GM21737 (cell line): Measurements from ENCODE around the gene NKD1.
"Not testable (repeated sequence)": the region's sequence is repeated elsewhere in the genome, so short reads cannot be mapped to it uniquely, and the experiment has no call there.

Experiments used
- ATAC-seq: cut with Tn5 transposase; IDR thresholded peaks from one replicate; pipeline ENCODE4 v1.9.1; 2021; ENCODE audit warnings: mild to moderate bottlenecking, moderate library complexity; ENCODE audit not compliant: unreplicated experiment

Gene NKD1

DNA sequence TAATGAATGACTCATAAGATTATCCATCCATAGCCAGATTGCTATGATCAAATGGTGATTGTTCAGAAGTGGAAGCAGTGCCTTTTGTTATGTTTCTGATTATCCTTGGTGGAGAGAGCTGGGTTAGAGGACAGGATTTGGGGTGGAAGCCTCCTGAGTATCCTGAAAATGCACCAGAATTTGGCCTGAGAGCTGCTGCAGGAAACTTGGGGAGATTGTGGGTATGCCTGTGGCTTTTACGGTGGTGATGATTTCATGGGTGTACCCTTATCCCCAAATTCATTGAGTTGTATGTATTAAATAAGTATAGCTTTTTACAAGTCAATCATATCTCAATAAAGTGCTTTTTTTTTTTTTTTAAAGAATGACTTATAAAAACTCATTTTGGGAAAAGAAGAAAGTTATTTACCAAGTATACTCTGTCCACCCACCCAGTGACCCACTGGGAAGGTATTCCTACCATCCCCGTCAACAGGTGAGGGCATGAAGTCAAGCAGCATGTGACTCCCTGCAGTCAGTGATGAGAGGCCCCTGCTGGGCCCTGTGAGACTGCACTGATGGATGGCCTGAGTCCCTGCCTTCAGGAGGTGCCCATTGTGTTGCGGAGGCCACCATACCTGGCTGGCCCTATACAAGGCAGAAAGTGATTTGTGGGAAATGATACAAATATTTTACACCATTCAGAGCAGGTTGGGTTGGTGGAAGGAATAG is 28.4 kb downstream of the NKD1 start:
- no peak for ATAC-seq

DNA sequence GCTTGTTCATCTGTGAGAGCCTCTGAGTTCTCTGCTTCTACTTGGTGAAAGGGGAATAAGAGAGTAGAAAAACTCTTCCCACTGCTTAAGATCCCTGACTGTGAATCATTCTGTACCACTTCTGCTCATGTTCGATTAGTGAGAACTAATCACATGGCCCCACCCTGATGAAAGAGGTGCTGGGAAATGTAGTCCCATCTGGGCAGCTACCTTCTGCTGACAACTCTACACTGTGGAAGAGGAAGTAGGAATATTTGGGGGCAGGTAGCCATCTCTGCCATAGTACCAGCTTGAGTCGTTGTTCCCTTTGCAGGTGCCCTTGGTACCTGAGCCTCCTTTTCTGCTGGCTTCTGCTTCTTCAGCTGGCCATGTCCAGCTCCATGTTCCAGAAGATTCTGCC is 29.9 kb downstream of the NKD1 start:
- ATAC-seq, result no peak

DNA sequence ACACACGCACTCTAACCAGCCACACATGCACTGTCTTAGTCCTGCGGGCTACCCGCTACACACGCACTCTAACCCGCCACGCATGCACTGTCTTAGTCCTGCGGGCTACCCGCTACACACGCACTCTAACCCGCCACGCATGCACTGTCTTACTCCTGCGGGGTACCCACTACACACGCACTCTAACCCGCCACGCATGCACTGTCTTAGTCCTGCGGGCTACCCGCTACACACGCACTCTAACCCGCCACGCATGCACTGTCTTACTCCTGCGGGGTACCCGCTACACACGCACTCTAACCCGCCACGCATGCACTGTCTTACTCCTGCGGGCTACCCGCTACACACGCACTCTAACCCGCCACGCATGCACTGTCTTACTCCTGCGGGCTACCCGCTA is 31.2 kb downstream of the NKD1 start:
- ATAC-seq, result not testable (repeated sequence)

DNA sequence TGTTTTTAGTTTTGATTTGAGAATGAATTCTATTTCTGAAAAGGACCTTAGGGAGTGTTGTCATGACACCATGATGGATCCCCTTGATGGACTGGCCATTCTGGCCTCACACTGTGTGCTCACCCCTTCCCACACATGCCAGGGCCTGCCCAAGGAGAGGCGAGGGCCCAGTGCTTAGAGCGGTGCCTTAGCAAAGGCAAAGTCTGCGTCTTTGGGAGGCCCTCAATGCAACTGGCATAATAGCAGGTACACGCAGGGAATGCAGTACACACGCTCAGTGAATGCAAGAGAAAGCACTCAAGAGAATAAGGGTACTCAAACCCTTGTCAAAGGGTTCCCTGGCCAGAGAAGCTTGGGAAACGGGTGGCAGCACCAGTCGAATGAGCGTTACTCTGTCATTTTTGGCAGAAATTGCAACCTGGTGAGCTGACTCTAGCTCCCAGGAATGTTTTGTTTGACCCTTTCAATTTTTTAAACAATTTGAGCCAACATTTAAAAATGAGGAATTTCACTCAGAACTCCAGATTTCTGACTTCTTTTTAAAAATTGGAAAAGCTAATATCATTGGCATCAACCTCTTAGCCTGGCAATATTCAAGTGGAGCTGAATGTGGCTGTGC is 32.1 kb downstream of the NKD1 start:
- ATAC-seq, result no peak

DNA sequence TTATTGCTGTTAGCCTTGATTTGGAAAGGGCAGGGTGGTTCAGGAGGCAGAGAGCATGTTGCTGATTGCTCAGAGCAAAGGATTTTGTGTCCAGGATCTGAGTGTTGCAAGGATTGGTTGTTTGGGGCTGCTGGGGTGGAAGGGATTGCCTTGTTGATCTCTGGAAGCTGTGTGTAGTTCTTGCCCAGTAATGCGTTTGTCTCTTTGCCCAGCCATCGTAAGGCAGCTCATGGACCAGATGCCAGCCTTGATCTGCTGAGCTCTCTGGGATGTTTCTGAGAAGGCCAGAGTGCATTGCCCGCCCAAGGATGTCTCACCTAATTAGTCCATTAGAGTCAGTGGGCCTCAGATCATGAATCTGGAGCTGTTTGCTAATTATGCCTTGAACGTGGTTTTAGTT is 33.6 kb downstream of the NKD1 start:
- no peak for ATAC-seq

- no peak for ATAC-seq
These were observed 35.0 kb downstream of the NKD1 start for GRCh38 chr16:50583211-50583610.

- no peak for ATAC-seq
These were observed 36.0 kb downstream of the NKD1 start for GRCh38 chr16:50584033-50584722.

DNA sequence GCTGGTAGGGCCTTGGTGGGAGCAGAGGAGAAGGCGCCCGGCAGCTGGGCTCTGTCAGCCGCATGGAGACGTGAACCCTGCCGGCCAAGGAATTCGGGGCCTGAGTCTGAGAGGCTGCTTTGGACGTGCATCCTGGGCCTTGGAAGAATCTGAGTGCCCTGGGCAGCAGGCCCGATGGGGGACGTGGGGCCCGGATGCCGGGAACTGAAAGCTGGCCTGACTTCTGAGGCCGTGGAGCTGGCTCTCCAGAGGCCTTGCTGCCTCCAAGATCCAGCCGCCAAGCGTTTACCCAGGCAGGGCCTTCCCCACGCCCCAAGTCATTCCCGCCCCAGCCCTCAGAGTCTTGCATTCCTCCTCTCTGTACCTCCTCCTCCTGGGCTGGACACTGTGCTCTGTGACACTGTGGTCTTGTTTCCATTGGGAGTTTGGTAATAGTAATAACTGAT is 37.2 kb downstream of the NKD1 start:
- no peak for ATAC-seq

DNA sequence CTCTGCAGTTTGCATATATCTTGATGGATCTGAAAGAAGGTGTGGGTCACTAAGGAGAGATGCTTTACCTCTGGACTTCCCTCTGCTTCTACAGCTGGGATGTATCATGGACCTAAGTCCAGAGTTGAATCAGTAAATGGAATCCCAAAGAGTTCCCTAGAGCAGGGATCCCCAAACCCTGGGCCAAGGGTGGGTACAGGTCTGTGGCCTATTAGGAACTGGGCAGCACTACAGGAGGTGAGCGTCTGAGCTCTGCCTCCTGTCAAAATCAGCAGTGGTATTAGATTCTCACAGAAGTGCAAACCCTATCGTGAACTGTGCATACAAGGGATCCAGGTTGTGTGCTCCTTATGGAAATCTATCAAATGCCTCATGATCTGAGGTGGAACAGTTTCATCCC is 39.3 kb downstream of the NKD1 start:
- no peak for ATAC-seq

GRCh38 chr16:50588276-50588675 is 40.1 kb downstream of the NKD1 start:
- no peak for ATAC-seq

- ATAC-seq, result no peak
These were observed 43.0 kb downstream of the NKD1 start for GRCh38 chr16:50591209-50591608.

GRCh38 chr16:50591800-50592771 is 43.9 kb downstream of the NKD1 start:
- ATAC-seq, result no peak

- no peak for ATAC-seq
These were observed 44.8 kb downstream of the NKD1 start for GRCh38 chr16:50592996-50593395.

- ATAC-seq, result no peak
These were observed 45.4 kb downstream of the NKD1 start for GRCh38 chr16:50593410-50594150.

DNA sequence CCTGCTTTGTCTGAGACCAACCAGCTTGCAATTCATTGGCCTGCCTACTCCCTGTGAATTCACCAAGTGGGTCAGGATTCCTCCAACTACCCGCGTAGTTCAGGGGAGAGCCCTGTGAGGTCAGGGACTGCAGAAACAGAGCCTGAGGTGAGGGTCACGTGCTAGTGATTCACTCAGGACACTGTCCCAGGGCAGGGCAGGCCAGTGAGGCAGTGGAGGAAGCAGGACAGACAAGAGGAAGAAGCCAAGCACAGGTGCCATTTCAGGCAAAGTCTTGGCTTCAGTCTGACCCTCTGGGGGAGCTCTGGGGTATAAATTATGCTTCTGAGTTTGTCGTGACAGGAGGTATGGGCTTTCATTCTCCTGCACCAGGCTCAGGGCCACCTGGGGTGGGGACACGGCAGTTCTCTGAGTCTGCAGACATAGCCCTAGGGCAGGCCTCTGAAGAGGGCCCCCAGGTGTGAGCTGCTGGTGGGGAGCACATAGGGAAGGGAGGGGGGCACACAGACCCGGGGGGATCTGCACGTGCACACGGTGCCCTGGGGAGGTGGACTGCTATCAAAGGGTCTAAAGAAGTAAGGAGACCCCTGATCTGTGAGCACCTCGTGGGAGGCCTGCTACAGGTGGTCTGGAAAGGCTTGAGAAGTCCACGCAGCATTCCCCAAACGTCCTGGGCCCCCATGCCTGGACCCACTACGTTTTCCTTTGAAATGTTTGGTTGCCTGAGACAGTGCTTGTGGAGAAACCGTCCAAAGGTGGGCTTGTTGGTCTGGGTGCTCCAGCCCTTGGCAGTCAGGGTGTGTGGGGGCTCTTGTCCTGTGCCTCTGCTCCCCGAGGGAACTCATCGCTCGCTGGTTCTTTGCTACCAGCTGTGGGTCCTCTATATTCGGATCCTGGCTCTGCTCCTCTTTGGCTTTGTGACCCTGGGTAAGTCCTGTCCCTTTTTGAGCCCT is 46.4 kb downstream of the NKD1 start:
- ATAC-seq, result no peak

DNA sequence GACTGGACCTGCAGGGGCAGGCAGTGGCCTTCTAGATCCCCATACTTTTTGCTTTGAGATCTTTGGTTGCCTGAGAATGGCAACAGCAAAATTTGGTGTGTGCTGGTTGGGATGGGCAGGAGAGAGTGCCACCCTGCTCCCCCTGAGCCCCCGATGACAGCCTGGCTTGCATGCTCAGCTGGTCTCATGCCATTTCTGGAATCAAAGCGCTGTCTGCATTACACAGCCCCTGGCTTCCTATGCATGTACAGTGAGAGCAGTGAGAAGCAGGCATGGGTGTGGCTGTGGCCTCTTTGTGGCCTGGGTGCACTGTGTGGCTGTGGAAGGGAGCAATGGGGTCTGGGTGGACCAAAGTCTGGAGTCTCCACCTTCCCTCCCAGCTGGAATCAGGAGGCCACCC is 47.7 kb downstream of the NKD1 start:
- no peak for ATAC-seq

GRCh38 chr16:50596762-50597450 is 48.7 kb downstream of the NKD1 start:
- ATAC-seq, result no peak

GRCh38 chr16:50597563-50598255 is 49.5 kb downstream of the NKD1 start:
- ATAC-seq, result no peak
